Keratinocyte (primary cell): ENCODE results near the gene PHF10.

Experiments used
- CTCF ChIP-seq, 3 experiments: IDR thresholded peaks in 1 of 3; conservative IDR thresholded peaks in 1 of 3; optimal IDR thresholded peaks in 1 of 3; 2 replicates in 2 of 3; 3 replicates in 1 of 3; pipeline versions ENCODE3 to v1.5.1; 2011; ENCODE audit warnings: low read length in 3 of 3, mild to moderate bottlenecking in 3 of 3, moderate library complexity in 2 of 3, control low read depth in 1 of 3, inconsistent platforms in 1 of 3; ENCODE audit not compliant: insufficient read depth in 2 of 3; ENCODE audit errors: extremely low read depth in 1 of 3
- EZH2 ChIP-seq: IDR thresholded peaks from one replicate; pipeline ENCODE4 v1.6.1; 2012; ENCODE audit warnings: inconsistent platforms, mild to moderate bottlenecking, low read length, moderate library complexity

DNA sequence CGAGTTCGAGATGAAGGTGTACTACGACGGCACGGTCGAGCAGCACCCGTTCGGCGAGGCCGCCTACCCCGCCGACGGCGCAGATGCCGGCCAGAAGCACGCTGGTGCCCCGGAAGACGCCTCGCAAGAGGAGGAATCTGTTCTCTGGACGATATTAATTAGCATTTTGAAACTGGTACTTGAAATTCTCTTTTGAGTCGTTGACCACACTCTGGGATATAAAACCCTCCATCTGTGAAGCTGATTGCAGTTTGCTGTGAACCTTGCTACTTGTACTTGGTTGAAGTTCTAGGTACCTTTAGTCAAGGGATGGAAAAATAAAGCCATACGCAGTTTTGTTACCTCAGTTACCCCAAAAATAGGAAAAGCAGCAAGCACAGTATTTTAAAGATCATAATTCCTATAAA is 21.5 kb downstream of the PHF10 start:
- no peak for TF ChIP-seq EZH2
- TF ChIP-seq CTCF (optimal IDR thresholded peaks at IDR 0.05 in 1 of 3, IDR thresholded peaks at IDR 0.05 in 1 of 3, conservative IDR thresholded peaks at IDR 0.05 in 1 of 3; ENCODE audit: extremely low read depth in 1 of 3, insufficient read depth in 2 of 3, low read length in 3 of 3), result no peak
